SK-N-SH treated with all-trans-retinoic acid at 6 μM for 48 hours (cell line): ENCODE measurements around the gene ZFYVE19.

Source experiments
- ATAC-seq: fragments of 200-7000 bp; cut with Tn5 transposase; 3 replicates; pipeline ENCODE4 v1.9.1; 2020; ENCODE audit warnings: mild to moderate bottlenecking, moderate library complexity
- ARNTL ChIP-seq: fragments of 450-650 bp; formaldehyde crosslinking; IDR thresholded peaks from 2 replicates; pipeline ENCODE4 v1.5.0; 2020; ENCODE audit warnings: low read depth, mild to moderate bottlenecking, moderate library complexity, borderline replicate concordance
- BACH2 ChIP-seq: fragments of 250-450 bp; sonication (Bioruptor Pico); IDR thresholded peaks from 2 replicates; pipeline ENCODE4 v1.9.0; 2021; ENCODE audit warnings: mild to moderate bottlenecking, borderline replicate concordance
- CREB5 ChIP-seq: fragments of 250-450 bp; sonication (Bioruptor Pico); IDR thresholded peaks from 2 replicates; pipeline ENCODE4 v1.5.1; 2020; ENCODE audit warnings: low read depth, mild to moderate bottlenecking, moderate library complexity
- CSDC2 ChIP-seq: fragments of 250-450 bp; sonication (Bioruptor Pico); IDR thresholded peaks from 2 replicates; pipeline ENCODE4 v1.5.0; 2020; ENCODE audit warnings: mild to moderate bottlenecking, moderate library complexity
- GLIS3 ChIP-seq: fragments of 250-450 bp; sonication (Bioruptor Pico); IDR thresholded peaks from 2 replicates; pipeline ENCODE4 v1.5.0; 2020; ENCODE audit warnings: mild to moderate bottlenecking, moderate library complexity
- ISL1 ChIP-seq: fragments of 250-450 bp; sonication (Bioruptor Pico); IDR thresholded peaks from 2 replicates; pipeline ENCODE4 v2.1.2; 2022; ENCODE audit warnings: mild to moderate bottlenecking, moderate library complexity
- OSR1 ChIP-seq: fragments of 250-450 bp; sonication (Bioruptor Pico); IDR thresholded peaks from 2 replicates; pipeline ENCODE4 v1.8.0; 2022; ENCODE audit warnings: moderate library complexity, mild to moderate bottlenecking, inconsistent platforms
- PATZ1 ChIP-seq: fragments of 250-450 bp; sonication (Bioruptor Pico); IDR thresholded peaks from 2 replicates; pipeline ENCODE4 v1.8.0; 2020; ENCODE audit warnings: mild to moderate bottlenecking, moderate library complexity, borderline replicate concordance
- PPARA ChIP-seq: fragments of 250-450 bp; sonication (Bioruptor Pico); IDR thresholded peaks from 2 replicates; pipeline ENCODE4 v1.5.0; 2020; ENCODE audit warnings: mild to moderate bottlenecking, borderline replicate concordance
- RARB ChIP-seq: fragments of 250-450 bp; sonication (Bioruptor Pico); IDR thresholded peaks from 2 replicates; pipeline ENCODE4 v1.8.0; 2021; ENCODE audit warnings: mild to moderate bottlenecking, moderate library complexity
- TCF4 ChIP-seq: fragments of 250-450 bp; sonication (Bioruptor Pico); IDR thresholded peaks from 2 replicates; pipeline ENCODE4 v1.8.0; 2021; ENCODE audit warnings: mild to moderate bottlenecking, moderate library complexity, borderline replicate concordance
- TOX ChIP-seq: fragments of 250-450 bp; sonication (Bioruptor Pico); IDR thresholded peaks from 2 replicates; pipeline ENCODE4 v1.8.0; 2021; ENCODE audit warnings: mild to moderate bottlenecking, moderate library complexity, borderline replicate concordance
- TSHZ2 ChIP-seq: fragments of 250-450 bp; sonication (Bioruptor Pico); IDR thresholded peaks from 2 replicates; pipeline ENCODE4 v1.5.0; 2020; ENCODE audit warnings: mild to moderate bottlenecking, moderate library complexity
- ZC3H10 ChIP-seq: fragments of 250-450 bp; sonication (Bioruptor Pico); IDR thresholded peaks from 2 replicates; pipeline ENCODE4 v1.5.1; 2021; ENCODE audit warnings: mild to moderate bottlenecking, moderate library complexity
- ZFP30 ChIP-seq: fragments of 450-650 bp; formaldehyde crosslinking; IDR thresholded peaks from 2 replicates; pipeline ENCODE4 v1.5.0; 2022; ENCODE audit warnings: mild to moderate bottlenecking, moderate library complexity
- ZNF565 ChIP-seq: fragments of 450-650 bp; formaldehyde crosslinking; conservative IDR thresholded peaks from 2 replicates; pipeline ENCODE4 v1.5.0; 2020; ENCODE audit warnings: low read depth, mild to moderate bottlenecking, moderate library complexity
- ZNF70 ChIP-seq: fragments of 450-650 bp; formaldehyde crosslinking; IDR thresholded peaks from 2 replicates; pipeline ENCODE4 v1.5.0; 2020; ENCODE audit warnings: mild to moderate bottlenecking, moderate library complexity
- ZNF8 ChIP-seq: fragments of 450-650 bp; formaldehyde crosslinking; IDR thresholded peaks from 2 replicates; pipeline ENCODE4 v1.5.0; 2020; ENCODE audit warnings: mild to moderate bottlenecking, moderate library complexity
- TF ChIP-seq, protein P1 (sequence below): fragments of 250-450 bp; sonication (Bioruptor Pico); IDR thresholded peaks from 2 replicates; pipeline ENCODE4 v1.8.0; 2021; ENCODE audit warnings: low read depth, mild to moderate bottlenecking, moderate library complexity, borderline replicate concordance
- TF ChIP-seq, protein P2 (sequence below): fragments of 250-450 bp; sonication (Bioruptor Pico); IDR thresholded peaks from 2 replicates; pipeline ENCODE4 v1.5.1; 2021; ENCODE audit warnings: mild to moderate bottlenecking, moderate library complexity

Gene ZFYVE19

GRCh38 chr15:40829115-40829514, 22.2 kb downstream of the ZFYVE19 start:
- TF ChIP-seq, protein P1, sequence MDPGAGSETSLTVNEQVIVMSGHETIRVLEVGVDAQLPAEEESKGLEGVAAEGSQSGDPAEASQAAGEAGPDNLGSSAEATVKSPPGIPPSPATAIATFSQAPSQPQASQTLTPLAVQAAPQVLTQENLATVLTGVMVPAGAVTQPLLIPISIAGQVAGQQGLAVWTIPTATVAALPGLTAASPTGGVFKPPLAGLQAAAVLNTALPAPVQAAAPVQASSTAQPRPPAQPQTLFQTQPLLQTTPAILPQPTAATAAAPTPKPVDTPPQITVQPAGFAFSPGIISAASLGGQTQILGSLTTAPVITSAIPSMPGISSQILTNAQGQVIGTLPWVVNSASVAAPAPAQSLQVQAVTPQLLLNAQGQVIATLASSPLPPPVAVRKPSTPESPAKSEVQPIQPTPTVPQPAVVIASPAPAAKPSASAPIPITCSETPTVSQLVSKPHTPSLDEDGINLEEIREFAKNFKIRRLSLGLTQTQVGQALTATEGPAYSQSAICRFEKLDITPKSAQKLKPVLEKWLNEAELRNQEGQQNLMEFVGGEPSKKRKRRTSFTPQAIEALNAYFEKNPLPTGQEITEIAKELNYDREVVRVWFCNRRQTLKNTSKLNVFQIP (CRISPR knock-in tag) = no peak
- TF ChIP-seq RARB (CRISPR knock-in tag) = no peak
- TF ChIP-seq TOX (CRISPR knock-in tag) = no peak
- TF ChIP-seq, protein P2, sequence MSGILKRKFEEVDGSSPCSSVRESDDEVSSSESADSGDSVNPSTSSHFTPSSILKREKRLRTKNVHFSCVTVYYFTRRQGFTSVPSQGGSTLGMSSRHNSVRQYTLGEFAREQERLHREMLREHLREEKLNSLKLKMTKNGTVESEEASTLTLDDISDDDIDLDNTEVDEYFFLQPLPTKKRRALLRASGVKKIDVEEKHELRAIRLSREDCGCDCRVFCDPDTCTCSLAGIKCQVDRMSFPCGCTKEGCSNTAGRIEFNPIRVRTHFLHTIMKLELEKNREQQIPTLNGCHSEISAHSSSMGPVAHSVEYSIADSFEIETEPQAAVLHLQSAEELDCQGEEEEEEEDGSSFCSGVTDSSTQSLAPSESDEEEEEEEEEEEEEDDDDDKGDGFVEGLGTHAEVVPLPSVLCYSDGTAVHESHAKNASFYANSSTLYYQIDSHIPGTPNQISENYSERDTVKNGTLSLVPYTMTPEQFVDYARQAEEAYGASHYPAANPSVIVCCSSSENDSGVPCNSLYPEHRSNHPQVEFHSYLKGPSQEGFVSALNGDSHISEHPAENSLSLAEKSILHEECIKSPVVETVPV = no peak
- TF ChIP-seq TCF4 (CRISPR knock-in tag) = no peak
- TF ChIP-seq ISL1 (CRISPR knock-in tag) = no peak
- no peak for TF ChIP-seq ZNF565 (CRISPR knock-in tag)
- no peak for TF ChIP-seq ZFP30 (CRISPR knock-in tag)
- TF ChIP-seq PPARA (CRISPR knock-in tag) = no peak
- TF ChIP-seq ARNTL (CRISPR knock-in tag) = no peak
- no peak for TF ChIP-seq TSHZ2 (CRISPR knock-in tag)
- TF ChIP-seq PATZ1 (CRISPR knock-in tag) = no peak
- no peak for TF ChIP-seq ZNF70 (CRISPR knock-in tag)
- TF ChIP-seq, all 23 proteins: peak for 0
- ATAC-seq = no peak

- ATAC-seq = no peak
Measured at GRCh38 chr15:40830884-40831283, 24.0 kb downstream of the ZFYVE19 start.

More at GRCh38 chr15:40830884-40831283, 24.0 kb downstream of the ZFYVE19 start:
- no peak for TF ChIP-seq ZNF565 (CRISPR knock-in tag)
- TF ChIP-seq TSHZ2 (CRISPR knock-in tag) = no peak
- TF ChIP-seq ZC3H10 (CRISPR knock-in tag) = no peak
- TF ChIP-seq TCF4 (CRISPR knock-in tag) = no peak
- TF ChIP-seq ZNF8 (CRISPR knock-in tag) = no peak
- TF ChIP-seq ZNF70 (CRISPR knock-in tag) = no peak
- no peak for TF ChIP-seq CREB5 (CRISPR knock-in tag)
- TF ChIP-seq RARB (CRISPR knock-in tag) = no peak
- no peak for TF ChIP-seq BACH2 (CRISPR knock-in tag)
- TF ChIP-seq ZFP30 (CRISPR knock-in tag) = no peak
- no peak for TF ChIP-seq GLIS3
- no peak for TF ChIP-seq CSDC2 (CRISPR knock-in tag)
- no peak for TF ChIP-seq OSR1 (CRISPR knock-in tag)
- TF ChIP-seq, protein P1 (CRISPR knock-in tag) = no peak
- TF ChIP-seq ISL1 (CRISPR knock-in tag) = no peak
- no peak for TF ChIP-seq TOX (CRISPR knock-in tag)
